HCT116 (cell line): ENCODE measurements around the gene PITPNC1. TPM values are rescaled to one million over a fixed set of nuclear protein-coding genes. Genes with fewer than 3 reads are reported as not detected.

Source experiments
- ATAC-seq: fragments of 200-7000 bp; cut with Tn5 transposase; 2 replicates; pipeline ENCODE4 v1.9.1; 2020; ENCODE audit warnings: mild to moderate bottlenecking, moderate library complexity
- BruUV-seq: library from RNA; stranded (reverse); fragments of 400-500 nt; replicated peaks from 2 replicates; lab custom pipeline; 2021; lab: Mats Ljungman, UMichigan
- CTCF ChIA-PET: fragments of 300-600 bp; sonication (Branson Sonifier 250); formaldehyde crosslinking; loops from one replicate; lab custom pipeline; 2021; ENCODE audit warnings: antibody characterized with exemption; lab: Charles Lee
- POLR2A ChIA-PET: fragments of 300-600, 350-600 bp; sonication (Branson Sonifier 250); formaldehyde crosslinking; loops from one replicate; lab custom pipeline; 2021; ENCODE audit warnings: antibody characterized with exemption; lab: Charles Lee
- RAD21 ChIA-PET, 2 experiments: fragments of 300-600 bp; sonication (Branson Sonifier 250); formaldehyde crosslinking; loops; one replicate each; lab custom pipeline; 2023; ENCODE audit warnings: low total read pairs in 2 of 2; ENCODE audit not compliant: uncharacterized antibody in 2 of 2, unreplicated experiment in 2 of 2, low non-redundant PET in 1 of 2; lab: Charles Lee
- DNase-seq: peaks from one replicate; pipeline ENCODE4 v3.0.0-alpha.2; 2010; ENCODE audit warnings: low read depth, low spot score
- H2AFZ ChIP-seq: fragments of 200-600 bp; shearing (Covaris generic), sonication (generic); 2 replicates; pipeline ENCODE4 v1.6.1; 2017; ENCODE audit warnings: low read depth, mixed run types, mixed read lengths, antibody characterized with exemption, low read length; ENCODE audit not compliant: poor library complexity, severe bottlenecking
- H3K27ac ChIP-seq: 2 replicates; pipeline ENCODE4 v1.5.1; 2012; ENCODE audit warnings: low read depth, low read length
- H3K27me3 ChIP-seq: fragments of 200-600 bp; sonication (generic); 2 replicates; pipeline ENCODE4 v1.6.1; 2016; ENCODE audit warnings: mixed run types, low read length, mixed read lengths; ENCODE audit not compliant: insufficient read depth
- H3K36me3 ChIP-seq, 2 experiments: fragments of 200-500 bp in 1 of 2; fragments of 200-600 bp in 1 of 2; sonication (Bioruptor generic) in 1 of 2; sonication (generic) in 1 of 2; 2 replicates each; pipeline versions ENCODE4 v1.5.1 to v1.6.1; 2014 to 2016; ENCODE audit warnings: low read length in 2 of 2, inconsistent platforms in 1 of 2, mixed read lengths in 1 of 2, mixed run types in 1 of 2; ENCODE audit not compliant: insufficient read depth in 2 of 2, control insufficient read depth in 1 of 2
- H3K4me1 ChIP-seq, 2 experiments: fragments of 200-600 bp in 1 of 2; sonication (generic) in 1 of 2; 2 replicates each; pipeline versions ENCODE4 v1.5.1 to v1.6.1; 2012 to 2017; ENCODE audit warnings: low read length in 2 of 2, inconsistent platforms in 1 of 2, mild to moderate bottlenecking in 1 of 2, mixed read lengths in 1 of 2, mixed run types in 1 of 2, moderate library complexity in 1 of 2; ENCODE audit not compliant: insufficient read depth in 2 of 2, control insufficient read depth in 1 of 2
- H3K4me2 ChIP-seq: fragments of 200-600 bp; sonication (generic); 2 replicates; pipeline ENCODE4 v1.6.1; 2017; ENCODE audit warnings: mixed run types, low read length, mixed read lengths
- H3K4me3 ChIP-seq, 2 experiments: fragments of 200-600 bp in 1 of 2; sonication (generic) in 1 of 2; replicated peaks in 1 of 2; 2 replicates each; pipeline ENCODE4 v1.5.1; 2011 to 2016; ENCODE audit warnings: low read length in 2 of 2, control low read depth in 1 of 2, low read depth in 1 of 2, mild to moderate bottlenecking in 1 of 2, mixed read lengths in 1 of 2, mixed run types in 1 of 2
- H3K79me2 ChIP-seq: fragments of 200-600 bp; sonication (generic); 2 replicates; pipeline ENCODE4 v1.6.1; 2017; ENCODE audit warnings: mild to moderate bottlenecking, mixed run types, low read length, moderate library complexity, mixed read lengths; ENCODE audit not compliant: insufficient read depth
- H3K9ac ChIP-seq: fragments of 200-600 bp; sonication (generic); 2 replicates; pipeline ENCODE4 v1.6.1; 2016; ENCODE audit warnings: low read length, mixed read lengths
- H3K9me2 ChIP-seq: fragments of 200-600 bp; sonication (generic), shearing (Covaris generic); 2 replicates; pipeline ENCODE4 v1.6.1; 2017; ENCODE audit warnings: mixed run types, mild to moderate bottlenecking, moderate library complexity; ENCODE audit not compliant: insufficient read depth
- H3K9me3 ChIP-seq, 2 experiments: fragments of 200-500 bp in 1 of 2; fragments of 200-600 bp in 1 of 2; sonication (Bioruptor generic) in 1 of 2; sonication (generic) in 1 of 2; 2 replicates each; pipeline ENCODE4 v1.6.1; 2014 to 2017; ENCODE audit warnings: low read length in 2 of 2, mixed read lengths in 2 of 2, inconsistent platforms in 1 of 2, low read depth in 1 of 2, mild to moderate bottlenecking in 1 of 2, mixed run types in 1 of 2, moderate library complexity in 1 of 2; ENCODE audit not compliant: control insufficient read depth in 1 of 2, insufficient read depth in 1 of 2
- H4K20me1 ChIP-seq: fragments of 200-600 bp; sonication (generic), shearing (Covaris generic); 2 replicates; pipeline ENCODE4 v1.6.1; 2017; ENCODE audit warnings: mixed run types, mild to moderate bottlenecking, moderate library complexity; ENCODE audit not compliant: insufficient read depth
- CBX3 ChIP-seq: IDR thresholded peaks from 2 replicates; pipeline ENCODE4 v1.6.1; 2012; ENCODE audit warnings: low read depth
- EGR1 ChIP-seq: IDR thresholded peaks from 2 replicates; pipeline ENCODE4 v1.6.1; 2012; ENCODE audit warnings: low read depth
- ELF1 ChIP-seq: IDR thresholded peaks from 2 replicates; pipeline ENCODE4 v1.6.1; 2012; ENCODE audit warnings: low read depth, borderline replicate concordance
- EZH2phosphoT487 ChIP-seq: fragments of 200-600 bp; IDR thresholded peaks from 2 replicates; pipeline ENCODE4 v1.6.1; 2018; ENCODE audit warnings: antibody characterized with exemption, borderline replicate concordance
- FOSL1 ChIP-seq: IDR thresholded peaks from 2 replicates; pipeline ENCODE4 v1.6.1; 2012; ENCODE audit warnings: low read depth
- JUND ChIP-seq: IDR thresholded peaks from 2 replicates; pipeline ENCODE4 v1.6.1; 2012
- MAX ChIP-seq: IDR thresholded peaks from 2 replicates; pipeline ENCODE4 v1.6.1; 2012
- POLR2A ChIP-seq: IDR thresholded peaks from 2 replicates; pipeline ENCODE4 v1.7.0; 2011; ENCODE audit warnings: borderline replicate concordance; ENCODE audit not compliant: insufficient read depth, insufficient read length; ENCODE audit errors: extremely low read depth
- RAD21 ChIP-seq: IDR thresholded peaks from 2 replicates; pipeline ENCODE4 v1.6.1; 2012; ENCODE audit warnings: low read depth, mild to moderate bottlenecking
- REST ChIP-seq: IDR thresholded peaks from 2 replicates; pipeline ENCODE4 v1.6.1; 2012; ENCODE audit warnings: low read depth
- SIN3A ChIP-seq: IDR thresholded peaks from 2 replicates; pipeline ENCODE4 v1.6.1; 2012; ENCODE audit warnings: low read depth
- SRF ChIP-seq: IDR thresholded peaks from 2 replicates; pipeline ENCODE4 v1.6.1; 2012; ENCODE audit warnings: low read depth
- TCF7L2 ChIP-seq: IDR thresholded peaks from 2 replicates; pipeline ENCODE4 v1.7.0; 2011; ENCODE audit warnings: borderline replicate concordance, inconsistent platforms; ENCODE audit not compliant: insufficient read depth, insufficient read length; ENCODE audit errors: extremely low read depth
- ZFX ChIP-seq: fragments of 450-650 bp; IDR thresholded peaks from 2 replicates; pipeline ENCODE4 v1.6.1; 2017
- intact Hi-C: fragments of 100-400 bp; cut with micrococcal nuclease; formaldehyde crosslinking; loops from 2 replicates; pipeline ENCODE4 v1.10.0; 2022
- total RNA-seq: library from RNA; stranded (reverse); gene quantifications from one replicate; pipeline ENCODE4 v1.2.1, GENCODE V29; 2021; ENCODE audit not compliant: unreplicated experiment

Gene PITPNC1
- total RNA-seq, 1 experiment from 2014 or later, result 41.9 TPM

- Histone ChIP-seq H3K9me2 (no peaks in the 10 kb centered on the region), H3K9ac (no peak overlapping the region), H3K27ac (no peak overlapping the region), H4K20me1 (no peaks in the 10 kb centered on the region), H3K27me3 (no peaks in the 10 kb centered on the region), H3K79me2 (no peaks in the 10 kb centered on the region), H3K4me2 (no peak overlapping the region)
- CTCF ChIA-PET, result no interaction called here
- RAD21 ChIA-PET, result no interaction called here
- DNase-seq (no peak), ATAC-seq (no peak)
- intact Hi-C loops, result no loop called here
- TF ChIP-seq CBX3 (no peak), SRF (no peak), ELF1 (no peak), FOSL1 (no peak), EGR1 (no peak), RAD21 (no peak), EZH2phosphoT487 (no peak), JUND (no peak), TCF7L2 (no peak), POLR2A (no peak), MAX (no peak), REST (no peak), SIN3A (no peak), ZFX (no peak)
- TF ChIP-seq, all 23 proteins: peak for 0
- Histone ChIP-seq H3K4me1 (no peaks in the 10 kb centered on the region), H3K9me3 (no peaks in the 10 kb centered on the region), H2AFZ (no peak overlapping the region), H3K36me3 (no peaks in the 10 kb centered on the region), H3K4me3 (no peak overlapping the region)
- POLR2A ChIA-PET, result no interaction called here
- BruUV-seq, result no TSS peak
Measured at GRCh38 chr17:67574658-67575293, 197.7 kb downstream of the PITPNC1 start.
